Measurements from ENCODE around the gene LRRC10B. TPM values are rescaled to one million over a fixed set of nuclear protein-coding genes. Genes with fewer than 3 reads are reported as not detected.

LRRC10B gene
- total RNA-seq, 1 experiment from 2014 or later: 1.1 TPM

- Histone ChIP-seq H3K9me3 (ENCODE audit: insufficient read depth, low read depth) (no peaks in the 10 kb centered on the region), H2AFZ (no peak overlapping the region), H4K20me1 (ENCODE audit: insufficient read depth) (no peaks in the 10 kb centered on the region), H3K4me1 (replicated peaks; ENCODE audit: insufficient read depth) (peaks cover 25% of the 10 kb centered on the region), H3K27me3 (ENCODE audit: insufficient read depth, low read depth) (no peaks in the 10 kb centered on the region; the same call in 1 of the 2 replicates), H3F3A (ENCODE audit: insufficient read depth, low read depth) (no peaks in the 10 kb centered on the region; the same call in 1 of the 2 replicates), H3K36me3 (ENCODE audit: low read depth) (no peaks in the 10 kb centered on the region), H3K4me3 (no peak overlapping the region), H3K27ac (no peak overlapping the region), H3K9me2 (ENCODE audit: insufficient read depth) (no peaks in the 10 kb centered on the region), H3K79me2 (ENCODE audit: low read depth) (no peaks in the 10 kb centered on the region), H3K4me2 (no peak overlapping the region)
- ChIA-PET POLR2A (ENCODE audit: unreplicated experiment) (no interaction called here), CTCF (no interaction called here)
- no TSS peak for BruUV-seq (replicated peaks)
- intact Hi-C loops (cut with micrococcal nuclease; ENCODE audit: unreplicated experiment): no loop called here
- TF ChIP-seq CTCF (conservative IDR thresholded peaks at IDR 0.05) (no peak), EZH2 (IDR thresholded peaks at IDR 0.05; ENCODE audit: low read depth) (no peak)
- DNase-seq: no peak
These were observed 32.0 kb downstream of the LRRC10B start for GRCh38 chr11:61540528-61540927.

- TF ChIP-seq CTCF (conservative IDR thresholded peaks at IDR 0.05): no peak
- Histone ChIP-seq H4K20me1 (ENCODE audit: insufficient read depth) (no peaks in the 10 kb centered on the region), H3K4me3 (no peak overlapping the region), H3K4me2 (no peak overlapping the region), H3K27me3 (ENCODE audit: insufficient read depth, low read depth) (no peaks in the 10 kb centered on the region), H3K9me3 (ENCODE audit: insufficient read depth, low read depth) (no peaks in the 10 kb centered on the region), H3K36me3 (ENCODE audit: low read depth) (no peaks in the 10 kb centered on the region), H3K79me2 (ENCODE audit: low read depth) (no peaks in the 10 kb centered on the region), H2AFZ (no peak overlapping the region), H3K4me1 (replicated peaks; ENCODE audit: insufficient read depth) (peaks cover 25% of the 10 kb centered on the region), H3K9me2 (ENCODE audit: insufficient read depth) (no peaks in the 10 kb centered on the region), H3K27ac (no peak overlapping the region), H3F3A (ENCODE audit: insufficient read depth, low read depth) (no peaks in the 10 kb centered on the region; the same call in 1 of the 2 replicates)
- no TSS peak for BruUV-seq (replicated peaks)
- peak in 1 of 2 experiments; percentile 34 for DNase-seq
- POLR2A ChIA-PET (ENCODE audit: unreplicated experiment): no interaction called here
- intact Hi-C loops (cut with micrococcal nuclease; ENCODE audit: unreplicated experiment): no loop called here
- CTCF ChIA-PET: interaction anchor here (0.7 to 1.2 kb wide), 3 partner anchors 97 to 206 kb away, joined by 3 to 6 read pairs (median 3); no protein-coding TSS in a partner anchor
These were observed 33.0 kb downstream of the LRRC10B start for GRCh38 chr11:61541598-61541997.

- H3F3A ChIP-seq (ENCODE audit: insufficient read depth, low read depth): no peaks in the 10 kb centered on the region; the same call in 1 of the 2 replicates
- no peaks in the 10 kb centered on the region for H3K9me2 ChIP-seq (ENCODE audit: insufficient read depth)
- no peak overlapping the region for H3K27ac ChIP-seq
- no peaks in the 10 kb centered on the region for H4K20me1 ChIP-seq (ENCODE audit: insufficient read depth)
- no TSS peak for BruUV-seq (replicated peaks)
- no peak for TF ChIP-seq CTCF (conservative IDR thresholded peaks at IDR 0.05)
- no peak for TF ChIP-seq EZH2 (IDR thresholded peaks at IDR 0.05; ENCODE audit: low read depth)
- H3K9me3 ChIP-seq (ENCODE audit: insufficient read depth, low read depth): no peaks in the 10 kb centered on the region
- H3K4me3 ChIP-seq: no peak overlapping the region
- H3K4me1 ChIP-seq (replicated peaks; ENCODE audit: insufficient read depth): peaks cover 25% of the 10 kb centered on the region
- CTCF ChIA-PET: interaction anchor here (0.7 to 1.2 kb wide), 3 partner anchors 10 to 190 kb away, joined by 3 to 9 read pairs (median 3); no protein-coding TSS in a partner anchor
- DNase-seq: no peak
- no peak overlapping the region for H2AFZ ChIP-seq
- intact Hi-C loops (cut with micrococcal nuclease; ENCODE audit: unreplicated experiment): no loop called here
- no peaks in the 10 kb centered on the region for H3K27me3 ChIP-seq (ENCODE audit: insufficient read depth, low read depth)
- POLR2A ChIA-PET (ENCODE audit: unreplicated experiment): no interaction called here
- H3K36me3 ChIP-seq (ENCODE audit: low read depth): no peaks in the 10 kb centered on the region
- H3K79me2 ChIP-seq (ENCODE audit: low read depth): no peaks in the 10 kb centered on the region
- no peak overlapping the region for H3K4me2 ChIP-seq
These were observed 33.5 kb downstream of the LRRC10B start for GRCh38 chr11:61542024-61542461.

All from PC-9 (cell line).